GM21528 (cell line): ENCODE results near the gene LSM3.

Experiments
- ATAC-seq: cut with Tn5 transposase; IDR thresholded peaks from one replicate; pipeline ENCODE4 v1.9.1; 2021; ENCODE audit warnings: mild to moderate bottlenecking, moderate library complexity; ENCODE audit not compliant: unreplicated experiment, low FRiP score

The LSM3 gene

GRCh38 chr3:14178247-14179113 lies at the start of gene LSM3, which contains the start of gene XPC:
LSM3 (plus strand) TSS chr3:14178817; CDS start chr3:14178861, 44 bp downstream.
XPC (minus strand) TSS chr3:14178601; CDS start chr3:14178568, 33 bp downstream.
- ATAC-seq: peak; percentile 94

- no peak for ATAC-seq
Observed at GRCh38 chr3:14129296-14129695, 49.3 kb upstream of the LSM3 start.

- ATAC-seq: no peak
Observed at GRCh38 chr3:14130230-14130629, 48.4 kb upstream of the LSM3 start.

- ATAC-seq: no peak
Observed at GRCh38 chr3:14130707-14131106, 47.9 kb upstream of the LSM3 start.

GRCh38 chr3:14131134-14131533 lies 47.5 kb upstream of the LSM3 start:
- ATAC-seq: no peak

- no peak for ATAC-seq
Observed at GRCh38 chr3:14132120-14132519, 46.5 kb upstream of the LSM3 start.

GRCh38 chr3:14132689-14133088 lies 45.9 kb upstream of the LSM3 start:
- no peak for ATAC-seq

- ATAC-seq: no peak
Observed at GRCh38 chr3:14133188-14133800, 45.3 kb upstream of the LSM3 start.

GRCh38 chr3:14133876-14134275 lies 44.7 kb upstream of the LSM3 start:
- ATAC-seq: no peak

GRCh38 chr3:14134291-14134690 lies 44.3 kb upstream of the LSM3 start:
- ATAC-seq: no peak

GRCh38 chr3:14135581-14135980 lies 43.0 kb upstream of the LSM3 start:
- no peak for ATAC-seq

- no peak for ATAC-seq
Observed at GRCh38 chr3:14137004-14137403, 41.6 kb upstream of the LSM3 start.

- no peak for ATAC-seq
Observed at GRCh38 chr3:14137445-14137844, 41.2 kb upstream of the LSM3 start.

- ATAC-seq: no peak
Observed at GRCh38 chr3:14138109-14138877, 40.3 kb upstream of the LSM3 start.

GRCh38 chr3:14138878-14139655 lies 39.5 kb upstream of the LSM3 start:
- no peak for ATAC-seq

GRCh38 chr3:14139771-14140170 lies 38.8 kb upstream of the LSM3 start:
- ATAC-seq: no peak

- no peak for ATAC-seq
Observed at GRCh38 chr3:14140668-14141067, 37.9 kb upstream of the LSM3 start.

GRCh38 chr3:14141144-14141543 lies 37.5 kb upstream of the LSM3 start:
- no peak for ATAC-seq

GRCh38 chr3:14141602-14142341 lies 36.8 kb upstream of the LSM3 start:
- ATAC-seq: no peak
